Fibroblast of lung (primary cell): ENCODE results near the gene ZNF43.

Experiments
- EZH2 ChIP-seq: IDR thresholded peaks from 2 replicates; pipeline ENCODE4 v1.5.1; 2012; ENCODE audit warnings: low read length, control low read depth, mild to moderate bottlenecking; ENCODE audit errors: missing control alignments
- TF ChIP-seq, protein P1 (sequence below), 2 donors: IDR thresholded peaks in 1 of 2; conservative IDR thresholded peaks in 1 of 2; 1 replicate in 1 of 2; 2 replicates in 1 of 2; pipeline ENCODE4 v1.5.1; 2011 to 2012; ENCODE audit warnings: low read length in 2 of 2, control low read depth in 1 of 2, inconsistent platforms in 1 of 2, low read depth in 1 of 2, mild to moderate bottlenecking in 1 of 2

DNA sequence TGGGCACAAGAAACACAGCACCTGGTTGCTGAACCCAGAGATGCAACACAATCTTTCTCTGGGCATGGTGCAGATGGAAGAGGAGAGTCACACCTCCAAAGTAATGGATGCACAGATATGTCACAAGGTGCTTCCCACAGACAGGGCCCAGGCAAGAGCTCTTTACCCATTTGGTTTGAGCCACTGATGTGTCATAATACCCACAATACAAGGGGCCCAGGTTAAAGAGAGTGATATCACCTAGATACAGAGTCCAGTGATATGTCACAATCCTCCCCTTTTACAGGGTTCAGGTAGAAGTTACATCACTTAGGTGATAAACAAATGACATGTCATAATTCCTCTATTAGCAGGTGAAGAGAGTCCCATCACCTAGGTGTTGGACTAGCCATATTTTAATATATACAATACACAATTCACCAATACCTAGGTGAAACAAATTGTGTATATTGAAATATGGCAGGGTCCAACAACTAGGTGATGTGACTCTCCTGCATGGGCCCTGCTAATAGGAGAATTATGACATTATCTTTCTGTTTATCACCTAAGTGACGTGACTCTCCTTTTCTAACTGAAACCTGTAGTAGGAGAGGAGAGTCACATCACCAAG lies 5.6 kb upstream of the ZNF43 start:
- TF ChIP-seq, protein P1, sequence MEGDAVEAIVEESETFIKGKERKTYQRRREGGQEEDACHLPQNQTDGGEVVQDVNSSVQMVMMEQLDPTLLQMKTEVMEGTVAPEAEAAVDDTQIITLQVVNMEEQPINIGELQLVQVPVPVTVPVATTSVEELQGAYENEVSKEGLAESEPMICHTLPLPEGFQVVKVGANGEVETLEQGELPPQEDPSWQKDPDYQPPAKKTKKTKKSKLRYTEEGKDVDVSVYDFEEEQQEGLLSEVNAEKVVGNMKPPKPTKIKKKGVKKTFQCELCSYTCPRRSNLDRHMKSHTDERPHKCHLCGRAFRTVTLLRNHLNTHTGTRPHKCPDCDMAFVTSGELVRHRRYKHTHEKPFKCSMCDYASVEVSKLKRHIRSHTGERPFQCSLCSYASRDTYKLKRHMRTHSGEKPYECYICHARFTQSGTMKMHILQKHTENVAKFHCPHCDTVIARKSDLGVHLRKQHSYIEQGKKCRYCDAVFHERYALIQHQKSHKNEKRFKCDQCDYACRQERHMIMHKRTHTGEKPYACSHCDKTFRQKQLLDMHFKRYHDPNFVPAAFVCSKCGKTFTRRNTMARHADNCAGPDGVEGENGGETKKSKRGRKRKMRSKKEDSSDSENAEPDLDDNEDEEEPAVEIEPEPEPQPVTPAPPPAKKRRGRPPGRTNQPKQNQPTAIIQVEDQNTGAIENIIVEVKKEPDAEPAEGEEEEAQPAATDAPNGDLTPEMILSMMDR (conservative IDR thresholded peaks at IDR 0.05 in 1 of 2, IDR thresholded peaks at IDR 0.05 in 1 of 2; ENCODE audit: low read depth in 1 of 2, low read length in 2 of 2): no peak
- TF ChIP-seq EZH2: no peak
